GM23338 (cell line): Measurements from ENCODE around the gene TPSAB1. TPM values are rescaled to one million over a fixed set of nuclear protein-coding genes. Genes with fewer than 3 reads are reported as not detected.

Source experiments
- ATAC-seq: fragments of 200-7000 bp; cut with Tn5 transposase; 3 replicates; pipeline ENCODE4 v1.9.1; 2020
- DNase-seq: peaks from one replicate; pipeline ENCODE4 v3.0.0-alpha.2; 2015; ENCODE audit warnings: low spot score
- H2AFZ ChIP-seq: fragments of 200-600 bp; sonication (generic); 2 replicates; pipeline ENCODE4 v1.8.0; 2016; ENCODE audit warnings: antibody characterized with exemption, mild to moderate bottlenecking, moderate library complexity
- H3F3A ChIP-seq: fragments of 200-600 bp; sonication (generic); replicated peaks from 2 replicates; pipeline ENCODE4 v1.8.0; 2017; ENCODE audit warnings: antibody characterized with exemption, mixed run types, low read depth
- H3K27ac ChIP-seq: fragments of 200-600 bp; sonication (generic); 2 replicates; pipeline ENCODE4 v1.6.1; 2016; ENCODE audit warnings: low read depth
- H3K27me3 ChIP-seq: fragments of 200-600 bp; sonication (generic); 2 replicates; pipeline ENCODE4 v1.8.0; 2016; ENCODE audit warnings: mild to moderate bottlenecking, mixed run types, moderate library complexity; ENCODE audit not compliant: insufficient read depth
- H3K36me3 ChIP-seq: fragments of 200-600 bp; sonication (generic); 2 replicates; pipeline ENCODE4 v1.8.0; 2016; ENCODE audit warnings: mild to moderate bottlenecking; ENCODE audit not compliant: insufficient read depth
- H3K4me1 ChIP-seq: fragments of 200-600 bp; sonication (generic); 2 replicates; pipeline ENCODE4 v1.8.0; 2016; ENCODE audit warnings: mild to moderate bottlenecking, moderate library complexity; ENCODE audit not compliant: insufficient read depth
- H3K4me2 ChIP-seq: fragments of 200-600 bp; sonication (generic); 2 replicates; pipeline ENCODE4 v1.7.1; 2017; ENCODE audit warnings: mixed run types
- H3K4me3 ChIP-seq: fragments of 200-600 bp; sonication (generic); 2 replicates; pipeline ENCODE4 v1.6.1; 2016; ENCODE audit warnings: mixed run types
- H3K79me2 ChIP-seq: fragments of 200-600 bp; sonication (generic); replicated peaks from 2 replicates; pipeline ENCODE4 v1.8.0; 2017; ENCODE audit warnings: mild to moderate bottlenecking; ENCODE audit not compliant: insufficient read depth
- H3K9me2 ChIP-seq: fragments of 200-600 bp; sonication (generic); 2 replicates; pipeline ENCODE4 v1.8.0; 2017; ENCODE audit not compliant: insufficient read depth
- H4K20me1 ChIP-seq: fragments of 200-600 bp; sonication (generic); replicated peaks from 2 replicates; pipeline ENCODE4 v1.8.0; 2017; ENCODE audit warnings: mild to moderate bottlenecking; ENCODE audit not compliant: insufficient read depth
- H3K27ac Mint-ChIP-seq: 2 replicates; pipeline ENCODE4 v1.8.0; 2020; ENCODE audit warnings: inconsistent platforms, mild to moderate bottlenecking, moderate library complexity, mixed read lengths
- H3K27me3 Mint-ChIP-seq: 3 replicates; pipeline ENCODE4 v1.8.0; 2022; ENCODE audit warnings: low read depth, mild to moderate bottlenecking, moderate library complexity, mixed read lengths, inconsistent platforms; ENCODE audit not compliant: insufficient read depth, poor library complexity
- H3K36me3 Mint-ChIP-seq: 3 replicates; pipeline ENCODE4 v1.8.0; 2021; ENCODE audit warnings: low read depth, mild to moderate bottlenecking, inconsistent platforms, moderate library complexity, mixed read lengths
- H3K4me1 Mint-ChIP-seq: 3 replicates; pipeline ENCODE4 v1.8.0; 2020; ENCODE audit warnings: mild to moderate bottlenecking, inconsistent platforms, mixed read lengths
- H3K4me3 Mint-ChIP-seq: 3 replicates; pipeline ENCODE4 v1.8.0; 2021; ENCODE audit warnings: moderate library complexity, mild to moderate bottlenecking, inconsistent platforms, mixed read lengths
- H3K9me3 Mint-ChIP-seq: 3 replicates; pipeline ENCODE4 v1.8.0; 2020; ENCODE audit warnings: moderate library complexity, mild to moderate bottlenecking, inconsistent platforms, mixed read lengths
- EZH2 ChIP-seq: fragments of 200-600 bp; sonication (generic); IDR thresholded peaks from one replicate; pipeline ENCODE4 v1.8.0; 2017; ENCODE audit warnings: antibody characterized with exemption, mild to moderate bottlenecking, low read depth; ENCODE audit not compliant: unreplicated experiment
- ZNF331 ChIP-seq: fragments of 250-450 bp; sonication (Bioruptor Pico); IDR thresholded peaks from 2 replicates; pipeline ENCODE4 v1.5.0; 2020; ENCODE audit warnings: low read depth, mild to moderate bottlenecking, moderate library complexity
- ZNF462 ChIP-seq: fragments of 250-450 bp; sonication (Bioruptor Pico); IDR thresholded peaks from 2 replicates; pipeline ENCODE4 v1.5.0; 2020; ENCODE audit warnings: mild to moderate bottlenecking, moderate library complexity
- polyA plus RNA-seq: library from polyadenylated mRNA; unstranded; fragments of >200 nt; fragmentation: Nextera tagmentation; extraction: Ambion mirVana; gene quantifications from 2 replicates; pipeline ENCODE4 v1.2.1, GENCODE V29; 2016
- total RNA-seq: library from RNA; depleted of rRNA; stranded (reverse); fragments of >200 nt; shearing (Covaris generic); gene quantifications from 2 replicates; pipeline ENCODE4 v1.2.3, GENCODE V29; 2014
- TF ChIP-seq, protein P1 (sequence below): IDR thresholded peaks from 2 replicates; pipeline ENCODE4 v1.6.1; 2016; ENCODE audit warnings: antibody characterized with exemption
- TF ChIP-seq, protein P2 (sequence below): IDR thresholded peaks from one replicate; pipeline ENCODE4 v1.6.1; 2018; ENCODE audit warnings: antibody characterized with exemption; ENCODE audit not compliant: unreplicated experiment
- TF ChIP-seq, protein P3 (sequence below), 2 experiments: fragments of 200-600 bp in 1 of 2; sonication (generic) in 1 of 2; conservative IDR thresholded peaks; 2 replicates each; pipeline versions ENCODE4 v1.5.1 to v1.6.1; 2016 to 2017; ENCODE audit warnings: antibody characterized with exemption in 2 of 2, low read depth in 2 of 2, mild to moderate bottlenecking in 2 of 2, moderate library complexity in 1 of 2

Gene TPSAB1
- total and polyA plus RNA-seq, 2 experiments from 2014 or later, result not detected

- no peak for DNase-seq
- H3K27me3 Mint-ChIP-seq, result peaks cover 14% of the 10 kb centered on the region
- Histone ChIP-seq H3K27me3 (no peaks in the 10 kb centered on the region), H3F3A (no peaks in the 10 kb centered on the region), H3K4me2 (no peak overlapping the region), H4K20me1 (no peaks in the 10 kb centered on the region), H3K27ac (no peak overlapping the region), H2AFZ (no peak overlapping the region), H3K79me2 (no peaks in the 10 kb centered on the region), H3K36me3 (no peaks in the 10 kb centered on the region), H3K9me2 (no peaks in the 10 kb centered on the region), H3K4me1 (peaks cover 13% of the 10 kb centered on the region; the same call in 1 of the 2 replicates), H3K4me3 (no peak overlapping the region)
- H3K4me1 Mint-ChIP-seq, result peaks cover 10% of the 10 kb centered on the region
- TF ChIP-seq EZH2 (no peak), ZNF462 (CRISPR knock-in tag) (no peak), ZNF331 (no peak)
- TF ChIP-seq, protein P1, sequence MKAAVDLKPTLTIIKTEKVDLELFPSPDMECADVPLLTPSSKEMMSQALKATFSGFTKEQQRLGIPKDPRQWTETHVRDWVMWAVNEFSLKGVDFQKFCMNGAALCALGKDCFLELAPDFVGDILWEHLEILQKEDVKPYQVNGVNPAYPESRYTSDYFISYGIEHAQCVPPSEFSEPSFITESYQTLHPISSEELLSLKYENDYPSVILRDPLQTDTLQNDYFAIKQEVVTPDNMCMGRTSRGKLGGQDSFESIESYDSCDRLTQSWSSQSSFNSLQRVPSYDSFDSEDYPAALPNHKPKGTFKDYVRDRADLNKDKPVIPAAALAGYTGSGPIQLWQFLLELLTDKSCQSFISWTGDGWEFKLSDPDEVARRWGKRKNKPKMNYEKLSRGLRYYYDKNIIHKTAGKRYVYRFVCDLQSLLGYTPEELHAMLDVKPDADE, result no peak
- TF ChIP-seq, protein P2, sequence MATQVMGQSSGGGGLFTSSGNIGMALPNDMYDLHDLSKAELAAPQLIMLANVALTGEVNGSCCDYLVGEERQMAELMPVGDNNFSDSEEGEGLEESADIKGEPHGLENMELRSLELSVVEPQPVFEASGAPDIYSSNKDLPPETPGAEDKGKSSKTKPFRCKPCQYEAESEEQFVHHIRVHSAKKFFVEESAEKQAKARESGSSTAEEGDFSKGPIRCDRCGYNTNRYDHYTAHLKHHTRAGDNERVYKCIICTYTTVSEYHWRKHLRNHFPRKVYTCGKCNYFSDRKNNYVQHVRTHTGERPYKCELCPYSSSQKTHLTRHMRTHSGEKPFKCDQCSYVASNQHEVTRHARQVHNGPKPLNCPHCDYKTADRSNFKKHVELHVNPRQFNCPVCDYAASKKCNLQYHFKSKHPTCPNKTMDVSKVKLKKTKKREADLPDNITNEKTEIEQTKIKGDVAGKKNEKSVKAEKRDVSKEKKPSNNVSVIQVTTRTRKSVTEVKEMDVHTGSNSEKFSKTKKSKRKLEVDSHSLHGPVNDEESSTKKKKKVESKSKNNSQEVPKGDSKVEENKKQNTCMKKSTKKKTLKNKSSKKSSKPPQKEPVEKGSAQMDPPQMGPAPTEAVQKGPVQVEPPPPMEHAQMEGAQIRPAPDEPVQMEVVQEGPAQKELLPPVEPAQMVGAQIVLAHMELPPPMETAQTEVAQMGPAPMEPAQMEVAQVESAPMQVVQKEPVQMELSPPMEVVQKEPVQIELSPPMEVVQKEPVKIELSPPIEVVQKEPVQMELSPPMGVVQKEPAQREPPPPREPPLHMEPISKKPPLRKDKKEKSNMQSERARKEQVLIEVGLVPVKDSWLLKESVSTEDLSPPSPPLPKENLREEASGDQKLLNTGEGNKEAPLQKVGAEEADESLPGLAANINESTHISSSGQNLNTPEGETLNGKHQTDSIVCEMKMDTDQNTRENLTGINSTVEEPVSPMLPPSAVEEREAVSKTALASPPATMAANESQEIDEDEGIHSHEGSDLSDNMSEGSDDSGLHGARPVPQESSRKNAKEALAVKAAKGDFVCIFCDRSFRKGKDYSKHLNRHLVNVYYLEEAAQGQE, result no peak
- TF ChIP-seq, protein P3, sequence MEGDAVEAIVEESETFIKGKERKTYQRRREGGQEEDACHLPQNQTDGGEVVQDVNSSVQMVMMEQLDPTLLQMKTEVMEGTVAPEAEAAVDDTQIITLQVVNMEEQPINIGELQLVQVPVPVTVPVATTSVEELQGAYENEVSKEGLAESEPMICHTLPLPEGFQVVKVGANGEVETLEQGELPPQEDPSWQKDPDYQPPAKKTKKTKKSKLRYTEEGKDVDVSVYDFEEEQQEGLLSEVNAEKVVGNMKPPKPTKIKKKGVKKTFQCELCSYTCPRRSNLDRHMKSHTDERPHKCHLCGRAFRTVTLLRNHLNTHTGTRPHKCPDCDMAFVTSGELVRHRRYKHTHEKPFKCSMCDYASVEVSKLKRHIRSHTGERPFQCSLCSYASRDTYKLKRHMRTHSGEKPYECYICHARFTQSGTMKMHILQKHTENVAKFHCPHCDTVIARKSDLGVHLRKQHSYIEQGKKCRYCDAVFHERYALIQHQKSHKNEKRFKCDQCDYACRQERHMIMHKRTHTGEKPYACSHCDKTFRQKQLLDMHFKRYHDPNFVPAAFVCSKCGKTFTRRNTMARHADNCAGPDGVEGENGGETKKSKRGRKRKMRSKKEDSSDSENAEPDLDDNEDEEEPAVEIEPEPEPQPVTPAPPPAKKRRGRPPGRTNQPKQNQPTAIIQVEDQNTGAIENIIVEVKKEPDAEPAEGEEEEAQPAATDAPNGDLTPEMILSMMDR (conservative IDR thresholded peaks at IDR 0.05; ENCODE audit: low read depth in 2 of 2), result no peak
- no peaks in the 10 kb centered on the region for H3K36me3 Mint-ChIP-seq
- H3K27ac Mint-ChIP-seq, result no peak overlapping the region
- H3K9me3 Mint-ChIP-seq, result no peaks in the 10 kb centered on the region
- H3K4me3 Mint-ChIP-seq, result no peak overlapping the region
- ATAC-seq, result no peak
Measured at GRCh38 chr16:1280783-1281182, 40.3 kb downstream of the TPSAB1 start.
